ENCODE data around the gene L3MBTL4.
"Not testable (repeated sequence)": the region's sequence is repeated elsewhere in the genome, so short reads cannot be mapped to it uniquely, and the experiment has no call there.

The L3MBTL4 gene

DNA sequence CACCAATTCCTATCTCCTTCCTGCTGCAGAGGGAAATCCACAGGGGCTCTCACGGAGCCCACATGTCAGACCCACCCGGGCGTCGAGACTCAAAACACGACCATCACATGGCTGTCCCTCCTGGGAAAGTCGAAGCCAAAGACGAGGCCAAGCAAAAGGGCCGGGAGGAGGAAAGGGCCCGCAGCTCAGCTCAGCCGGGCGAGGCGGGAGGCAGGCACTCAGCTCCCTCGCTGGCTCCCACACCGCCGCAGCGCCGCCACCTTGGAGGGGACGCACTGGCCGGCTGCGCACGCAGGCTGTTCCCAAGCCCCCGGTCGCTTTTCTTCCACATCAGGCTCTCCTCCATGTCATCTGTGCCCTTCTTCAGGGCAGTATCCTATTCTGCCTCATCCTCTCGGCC is 130.4 kb downstream of the L3MBTL4 start:
- TF ChIP-seq, protein P1, sequence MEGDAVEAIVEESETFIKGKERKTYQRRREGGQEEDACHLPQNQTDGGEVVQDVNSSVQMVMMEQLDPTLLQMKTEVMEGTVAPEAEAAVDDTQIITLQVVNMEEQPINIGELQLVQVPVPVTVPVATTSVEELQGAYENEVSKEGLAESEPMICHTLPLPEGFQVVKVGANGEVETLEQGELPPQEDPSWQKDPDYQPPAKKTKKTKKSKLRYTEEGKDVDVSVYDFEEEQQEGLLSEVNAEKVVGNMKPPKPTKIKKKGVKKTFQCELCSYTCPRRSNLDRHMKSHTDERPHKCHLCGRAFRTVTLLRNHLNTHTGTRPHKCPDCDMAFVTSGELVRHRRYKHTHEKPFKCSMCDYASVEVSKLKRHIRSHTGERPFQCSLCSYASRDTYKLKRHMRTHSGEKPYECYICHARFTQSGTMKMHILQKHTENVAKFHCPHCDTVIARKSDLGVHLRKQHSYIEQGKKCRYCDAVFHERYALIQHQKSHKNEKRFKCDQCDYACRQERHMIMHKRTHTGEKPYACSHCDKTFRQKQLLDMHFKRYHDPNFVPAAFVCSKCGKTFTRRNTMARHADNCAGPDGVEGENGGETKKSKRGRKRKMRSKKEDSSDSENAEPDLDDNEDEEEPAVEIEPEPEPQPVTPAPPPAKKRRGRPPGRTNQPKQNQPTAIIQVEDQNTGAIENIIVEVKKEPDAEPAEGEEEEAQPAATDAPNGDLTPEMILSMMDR (conservative IDR thresholded peaks at IDR 0.05; ENCODE audit: low read depth) = no peak
- ChIA-PET POLR2A (ENCODE audit: low non-redundant PET) (no interaction called here), CTCF (no interaction called here)
- no peak overlapping the region for H3K27ac ChIP-seq
- DNase-seq (ENCODE audit: low spot score) = no peak

DNA sequence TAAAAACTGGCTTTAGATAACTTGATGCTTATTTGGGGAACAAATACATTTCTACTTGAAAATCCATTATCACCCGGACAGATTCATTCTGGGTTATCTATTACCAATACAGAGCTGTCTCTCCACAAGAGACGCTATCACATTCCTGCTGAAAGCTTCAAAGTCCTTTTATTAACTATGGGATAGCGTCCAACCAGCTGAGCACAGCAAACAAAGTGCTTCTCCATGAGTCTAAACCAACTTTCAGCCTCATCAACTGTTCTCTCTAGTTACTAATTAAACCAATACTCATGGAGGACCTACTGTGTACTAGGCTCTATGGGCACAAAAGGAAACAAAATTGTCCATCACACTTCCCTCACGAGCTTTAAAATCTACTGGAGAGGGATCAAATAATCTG is 132.8 kb downstream of the L3MBTL4 start:
- TF ChIP-seq, protein P1 (conservative IDR thresholded peaks at IDR 0.05; ENCODE audit: low read depth) = no peak
- CTCF ChIA-PET = no interaction called here

DNA sequence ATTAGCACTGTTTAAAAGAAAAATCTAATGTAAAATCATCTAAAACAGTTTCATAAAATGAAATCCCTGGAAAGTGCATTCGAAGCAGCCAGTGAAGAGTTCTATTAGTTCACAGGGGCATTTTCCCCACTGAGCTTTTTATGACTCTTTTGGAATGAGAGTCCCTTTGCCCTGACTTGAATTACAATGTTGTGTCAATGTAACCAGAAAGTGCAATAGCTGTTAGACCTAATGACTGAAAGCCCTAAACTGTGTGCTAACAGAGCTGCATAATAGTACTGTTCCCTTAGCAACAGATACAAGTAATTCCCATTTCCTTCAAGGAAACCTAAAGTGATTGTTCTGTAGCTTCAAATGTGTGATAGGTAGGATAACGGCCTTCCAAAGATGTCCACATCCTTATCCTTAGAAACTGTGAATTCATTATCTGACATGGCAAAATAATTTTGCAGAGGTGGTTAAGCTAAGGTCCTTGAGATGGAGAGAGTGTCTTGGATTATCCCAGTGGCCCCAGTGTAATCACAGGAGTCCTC is 134.4 kb downstream of the L3MBTL4 start:
- ChIA-PET CTCF (interaction anchor here (0.5 kb wide), 1 partner anchor 1844 kb away, joined by 3 read pairs; no protein-coding TSS in a partner anchor), POLR2A (ENCODE audit: low non-redundant PET) (no interaction called here)
- no peak for DNase-seq (ENCODE audit: low spot score)
- TF ChIP-seq, protein P1 (conservative IDR thresholded peaks at IDR 0.05; ENCODE audit: low read depth) = no peak
- H3K27ac ChIP-seq = no peak overlapping the region

More for the DNA sequence above, 132.8 kb downstream of the L3MBTL4 start:
- no peak overlapping the region for H3K27ac ChIP-seq
- POLR2A ChIA-PET (ENCODE audit: low non-redundant PET) = no interaction called here
- no peak for DNase-seq (ENCODE audit: low spot score)

DNA sequence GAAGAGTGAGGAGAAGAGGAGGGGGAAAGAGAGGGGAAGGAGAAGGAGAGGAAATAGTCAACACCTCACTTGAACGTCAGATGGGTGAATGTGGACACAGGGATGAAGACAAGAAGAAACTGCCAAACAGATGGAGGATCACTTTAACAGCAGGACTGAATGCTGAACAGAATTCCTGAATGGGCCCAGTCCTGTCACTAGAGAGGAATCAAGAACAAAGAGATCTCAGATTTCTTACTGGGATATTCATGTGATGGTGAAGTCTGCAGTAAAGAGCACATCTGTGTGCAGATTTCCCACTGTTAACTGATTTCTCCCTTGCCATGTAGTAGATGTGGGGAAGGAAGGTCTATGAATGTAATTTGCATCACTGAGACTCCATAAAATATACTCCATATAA is 135.4 kb downstream of the L3MBTL4 start:
- no peak overlapping the region for H3K27ac ChIP-seq
- TF ChIP-seq, protein P1 (conservative IDR thresholded peaks at IDR 0.05; ENCODE audit: low read depth) = no peak
- POLR2A ChIA-PET (ENCODE audit: low non-redundant PET) = no interaction called here
- no peak for DNase-seq (ENCODE audit: low spot score)
- CTCF ChIA-PET = no interaction called here

DNA sequence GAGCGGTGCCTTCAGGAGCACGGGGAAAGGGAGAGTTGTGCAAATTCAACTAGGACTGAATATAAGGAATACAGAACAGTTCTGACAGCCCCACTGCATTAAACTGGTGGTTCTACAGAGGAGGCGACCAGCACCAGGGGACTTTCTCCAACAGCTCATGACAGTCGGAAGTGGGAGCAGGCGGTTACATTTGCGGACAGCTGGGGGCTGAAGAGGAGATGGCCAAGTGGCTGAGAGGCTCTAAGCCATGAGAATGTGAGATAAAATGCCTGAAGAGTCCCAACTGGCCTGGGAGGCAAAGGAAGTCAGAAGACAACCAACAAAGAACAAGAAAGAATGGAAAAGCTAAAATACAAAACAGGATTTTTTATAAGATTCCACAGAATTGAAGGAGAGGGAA is 141.3 kb downstream of the L3MBTL4 start:
- DNase-seq (ENCODE audit: low spot score) = no peak
- TF ChIP-seq, protein P1 (conservative IDR thresholded peaks at IDR 0.05; ENCODE audit: low read depth) = no peak
- CTCF ChIA-PET = no interaction called here
- POLR2A ChIA-PET (ENCODE audit: low non-redundant PET) = no interaction called here
- no peak overlapping the region for H3K27ac ChIP-seq

DNA sequence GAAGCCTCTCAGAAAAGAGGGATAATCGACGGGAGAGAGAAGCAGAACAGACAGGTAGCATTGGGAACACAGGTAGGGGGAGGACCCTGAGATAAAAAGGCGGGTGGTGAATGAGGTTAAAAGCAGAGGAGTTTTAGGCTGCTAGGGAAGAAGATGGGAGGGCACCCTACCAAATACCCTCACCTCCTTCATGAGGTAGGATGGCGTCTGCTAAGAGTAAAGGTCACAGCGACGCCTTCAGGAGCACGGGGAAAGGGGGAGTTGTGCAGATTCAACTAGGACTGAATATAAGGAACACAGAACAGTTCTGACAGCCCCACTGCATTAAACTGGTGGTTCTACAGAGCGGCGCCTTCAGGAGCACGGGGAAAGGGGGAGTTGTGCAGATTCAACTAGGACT is 142.6 kb downstream of the L3MBTL4 start:
- H3K27ac ChIP-seq; CTCF ChIA-PET; DNase-seq (ENCODE audit: low spot score); POLR2A ChIA-PET (ENCODE audit: low non-redundant PET): not testable (repeated sequence)

DNA sequence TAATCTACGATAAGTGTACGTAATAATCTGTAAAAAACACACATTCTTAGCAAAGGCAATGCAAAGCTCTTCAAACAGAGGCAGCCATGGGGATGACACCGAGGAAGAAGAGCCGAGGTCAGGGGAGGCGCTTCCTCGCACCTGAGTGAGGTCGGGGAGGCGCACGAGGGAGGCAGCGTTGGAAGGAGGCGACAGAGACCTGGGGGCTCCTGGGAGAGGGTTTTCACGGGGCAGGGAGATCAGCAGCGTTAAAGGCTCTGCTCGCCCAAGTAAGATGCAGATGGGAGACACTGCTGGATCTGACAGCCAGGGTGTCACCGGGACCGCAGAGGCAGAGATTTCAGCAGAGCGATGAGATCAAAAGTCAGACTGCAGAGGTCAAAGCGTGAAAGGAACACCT is 143.1 kb downstream of the L3MBTL4 start:
- ChIA-PET POLR2A (ENCODE audit: low non-redundant PET) (no interaction called here), CTCF (no interaction called here)
- H3K27ac ChIP-seq = no peak overlapping the region
- no peak for DNase-seq (ENCODE audit: low spot score)
- TF ChIP-seq, protein P1 (conservative IDR thresholded peaks at IDR 0.05; ENCODE audit: low read depth) = no peak

Data from RWPE1 (cell line).